Retinal pigment epithelial cell (primary cell): ENCODE data around the gene ARID5B.

Source experiments
- DNase-seq: peaks from one replicate; pipeline ENCODE4 v3.0.0-alpha.2; 2010; ENCODE audit warnings: low read depth
- H3K4me3 ChIP-seq: 2 replicates; pipeline ENCODE4 v1.5.1; 2011; ENCODE audit warnings: mild to moderate bottlenecking, low read length, control low read depth, moderate library complexity
- TF ChIP-seq, protein P1 (sequence below): conservative IDR thresholded peaks from 2 replicates; pipeline ENCODE4 v1.5.1; 2011; ENCODE audit warnings: low read depth, low read length, control low read depth, inconsistent platforms

Gene ARID5B

DNA sequence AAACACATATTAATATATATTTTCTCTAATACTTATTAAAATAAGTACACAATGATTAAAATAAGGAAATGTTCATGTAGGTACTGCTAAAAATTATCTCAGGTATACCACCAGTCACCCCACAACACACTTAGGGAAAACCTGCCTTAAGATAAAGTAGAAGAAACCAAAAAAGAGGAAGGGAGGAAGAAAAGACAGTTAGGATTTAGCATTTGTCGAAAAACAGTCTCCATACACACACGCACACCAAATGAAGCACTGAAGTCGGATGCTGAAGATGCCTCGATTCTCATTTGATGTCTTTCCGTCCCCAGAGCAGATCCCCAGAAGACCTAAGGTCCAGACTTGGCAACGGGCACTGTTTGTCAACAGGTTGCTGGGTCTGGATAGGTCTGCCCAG lies 30.0 kb upstream of the ARID5B start:
- TF ChIP-seq, protein P1, sequence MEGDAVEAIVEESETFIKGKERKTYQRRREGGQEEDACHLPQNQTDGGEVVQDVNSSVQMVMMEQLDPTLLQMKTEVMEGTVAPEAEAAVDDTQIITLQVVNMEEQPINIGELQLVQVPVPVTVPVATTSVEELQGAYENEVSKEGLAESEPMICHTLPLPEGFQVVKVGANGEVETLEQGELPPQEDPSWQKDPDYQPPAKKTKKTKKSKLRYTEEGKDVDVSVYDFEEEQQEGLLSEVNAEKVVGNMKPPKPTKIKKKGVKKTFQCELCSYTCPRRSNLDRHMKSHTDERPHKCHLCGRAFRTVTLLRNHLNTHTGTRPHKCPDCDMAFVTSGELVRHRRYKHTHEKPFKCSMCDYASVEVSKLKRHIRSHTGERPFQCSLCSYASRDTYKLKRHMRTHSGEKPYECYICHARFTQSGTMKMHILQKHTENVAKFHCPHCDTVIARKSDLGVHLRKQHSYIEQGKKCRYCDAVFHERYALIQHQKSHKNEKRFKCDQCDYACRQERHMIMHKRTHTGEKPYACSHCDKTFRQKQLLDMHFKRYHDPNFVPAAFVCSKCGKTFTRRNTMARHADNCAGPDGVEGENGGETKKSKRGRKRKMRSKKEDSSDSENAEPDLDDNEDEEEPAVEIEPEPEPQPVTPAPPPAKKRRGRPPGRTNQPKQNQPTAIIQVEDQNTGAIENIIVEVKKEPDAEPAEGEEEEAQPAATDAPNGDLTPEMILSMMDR, result no peak
- H3K4me3 ChIP-seq, result no peak overlapping the region
- no peak for DNase-seq

DNA sequence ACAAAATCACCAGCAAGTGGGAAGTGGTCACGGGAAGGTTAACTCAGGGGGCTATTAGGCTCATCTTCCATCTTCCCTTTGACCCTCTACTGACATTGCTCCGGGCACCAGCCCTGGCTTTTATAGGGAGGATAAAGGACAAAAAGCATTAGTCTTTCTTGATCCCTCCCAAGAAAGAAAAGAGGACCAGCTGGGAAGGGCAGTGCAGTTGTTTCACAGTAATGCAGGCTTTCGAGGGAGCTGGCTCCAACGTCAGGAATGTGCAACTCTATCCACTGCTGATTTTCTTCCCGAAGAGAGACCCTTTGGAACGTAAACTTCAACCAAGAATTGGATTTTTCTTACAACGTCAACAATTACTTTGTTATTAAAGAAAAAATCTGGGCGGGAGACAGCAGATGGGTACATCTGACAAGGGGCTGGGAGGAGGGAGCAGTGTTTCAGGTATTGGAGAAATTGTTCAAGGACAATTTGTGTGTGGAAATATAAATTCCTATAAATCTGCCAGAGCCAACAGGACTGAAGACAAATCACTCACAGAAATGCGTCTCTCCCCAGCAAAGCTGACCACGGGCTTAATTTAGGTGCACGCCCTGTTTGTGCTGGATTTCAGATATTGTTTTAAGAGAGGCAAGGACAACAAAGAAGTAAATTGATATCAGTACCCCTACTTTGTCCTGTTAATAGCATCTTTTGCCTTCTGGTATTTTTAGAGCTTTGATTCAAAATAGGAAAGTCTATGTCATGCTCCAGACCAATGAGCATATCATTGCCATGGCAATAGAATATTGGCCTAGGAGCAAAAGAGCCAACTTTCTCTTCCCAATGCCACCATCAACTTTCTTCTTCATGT lies 23.4 kb upstream of the ARID5B start:
- TF ChIP-seq, protein P1, result no peak
- DNase-seq, result no peak
- H3K4me3 ChIP-seq, result no peak overlapping the region

DNA sequence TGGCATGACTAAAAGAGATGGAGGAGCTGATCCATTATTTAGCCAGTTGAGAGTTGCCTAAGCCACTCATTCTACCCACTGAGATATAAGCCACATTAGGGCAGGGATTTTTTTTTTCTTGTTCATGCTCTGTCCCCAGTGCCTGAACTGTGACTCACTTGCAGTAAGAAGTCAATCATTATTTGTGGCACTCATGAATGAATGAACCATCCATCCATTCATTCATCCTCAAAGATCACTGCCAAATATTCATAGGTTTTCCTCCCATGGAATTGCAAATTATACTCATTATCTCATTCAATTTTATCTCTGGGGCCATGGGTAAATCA lies 22.8 kb upstream of the ARID5B start:
- no peak overlapping the region for H3K4me3 ChIP-seq
- no peak for DNase-seq
- TF ChIP-seq, protein P1, result no peak

DNA sequence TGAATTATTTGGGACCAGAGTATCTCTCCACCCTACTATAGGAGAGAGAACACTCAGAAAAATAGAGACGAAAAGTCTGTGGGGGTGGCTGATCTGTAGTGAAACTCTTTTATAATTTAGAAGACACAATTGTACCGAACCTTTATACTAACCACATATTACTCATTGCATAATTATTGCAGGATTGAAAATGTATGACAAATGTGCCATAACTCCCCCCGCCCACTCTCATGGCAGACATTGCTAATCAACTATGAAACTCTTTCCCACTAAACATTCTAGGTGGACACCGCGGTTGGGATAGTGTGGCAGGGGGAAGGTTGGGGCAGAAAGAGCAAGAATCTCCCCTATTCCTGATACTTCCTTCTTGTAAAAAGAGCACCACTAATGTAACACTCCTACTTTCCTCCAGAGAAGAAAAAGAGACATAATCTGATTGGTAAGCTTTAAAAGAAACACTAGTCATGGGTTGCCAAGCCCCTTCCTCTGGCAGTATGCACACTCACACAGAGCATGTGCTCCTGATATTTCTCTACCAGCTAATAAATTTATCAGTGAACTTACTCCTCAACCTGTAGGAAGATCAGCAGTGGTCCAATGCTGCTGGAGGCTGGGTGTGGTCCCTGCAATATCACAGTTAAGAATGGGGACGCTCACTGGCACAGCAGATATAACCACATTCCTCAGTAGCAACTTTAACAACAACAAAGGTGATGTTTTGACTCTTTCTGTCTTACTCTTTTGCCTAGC lies 18.7 kb upstream of the ARID5B start:
- no peak for DNase-seq
- no peak overlapping the region for H3K4me3 ChIP-seq
- TF ChIP-seq, protein P1, result no peak

DNA sequence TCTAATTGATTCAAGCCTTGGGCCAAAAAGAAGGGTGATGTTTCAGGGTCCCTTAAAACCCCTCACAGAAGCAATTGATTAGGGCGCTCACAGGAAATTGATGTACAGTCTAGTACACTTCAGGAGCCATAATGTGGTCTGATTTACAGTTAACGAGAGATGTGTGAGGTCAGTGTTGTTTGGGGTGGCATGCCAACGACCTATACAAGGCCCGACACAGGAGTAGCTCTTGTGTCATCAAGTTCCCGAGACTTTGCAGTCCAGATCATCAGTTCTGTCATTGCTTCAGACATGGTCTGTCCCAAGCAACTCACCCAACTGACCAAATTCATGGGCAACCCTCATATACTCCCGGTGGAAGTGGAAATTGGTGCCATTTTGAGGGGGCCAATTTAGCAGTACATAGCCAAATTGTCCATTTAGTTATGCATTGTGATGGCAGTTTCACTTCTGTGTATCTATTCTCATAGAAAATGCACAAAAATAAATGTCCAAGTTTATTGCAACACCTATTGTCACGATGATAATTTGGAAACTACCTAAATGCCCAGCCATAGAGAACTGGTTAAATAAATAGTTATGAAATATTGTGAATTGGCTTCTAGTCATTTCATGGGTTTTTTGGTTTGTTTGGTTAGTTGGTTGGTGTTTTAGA lies 18.0 kb upstream of the ARID5B start:
- no peak overlapping the region for H3K4me3 ChIP-seq
- DNase-seq, result no peak
- TF ChIP-seq, protein P1, result no peak

DNA sequence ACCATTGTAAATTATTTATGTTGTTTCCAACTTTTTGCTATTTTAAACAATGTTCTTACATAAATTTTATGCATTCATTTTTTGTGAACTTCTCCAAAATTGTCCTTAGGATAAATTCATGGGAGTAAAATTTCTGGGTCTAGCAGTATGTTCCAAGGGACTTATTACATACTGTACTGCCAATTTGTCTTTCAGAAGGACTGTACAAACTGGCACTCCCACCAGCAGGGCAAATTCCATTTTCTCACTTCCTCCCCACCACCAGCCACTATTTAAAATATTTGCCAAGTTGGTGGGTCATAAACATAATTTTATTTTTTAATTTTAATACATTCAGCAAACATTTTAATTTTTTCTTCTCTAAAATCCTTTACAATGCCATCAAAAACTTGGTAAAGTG lies 13.7 kb upstream of the ARID5B start:
- TF ChIP-seq, protein P1, result no peak
- no peak overlapping the region for H3K4me3 ChIP-seq
- DNase-seq, result no peak
